Cardiac septum (tissue), 1 donor: Measurements from ENCODE around the gene MT1G. TPM values are rescaled to one million over a fixed set of nuclear protein-coding genes. Genes with fewer than 3 reads are reported as not detected.
"Not testable (repeated sequence)": the region's sequence is repeated elsewhere in the genome, so short reads cannot be mapped to it uniquely, and the experiment has no call there.

Source experiments
- DNase-seq: peaks from one replicate; pipeline ENCODE4 v3.0.0-alpha.2; 2020; ENCODE audit warnings: low spot score
- intact Hi-C: fragments of 100-400 bp; cut with DNase I; formaldehyde crosslinking; loops from one replicate; pipeline ENCODE4 v1.14.0; 2022
- total RNA-seq: library from RNA; stranded (reverse); fragmentation: NEBNext Ultra II Directional; extraction: Animal tissue kit (Norgen Biotek cat#: 25700); gene quantifications from one replicate; pipeline ENCODE4 v1.2.1, GENCODE V29; 2021
- donor health status: DM: no; HTN: no; CAD: no.

The MT1G gene
- total RNA-seq, 1 donor from 2014 or later = 1.2 TPM

- DNase-seq = no peak
- intact Hi-C loops = loop anchor here (1.0 kb wide), 1 partner anchor 16 kb away; no protein-coding TSS in a partner anchor
Observed at GRCh38 chr16:56625943-56626654, 41.8 kb downstream of the MT1G start.

- intact Hi-C loops = no loop called here
- no peak for DNase-seq
Observed at GRCh38 chr16:56625140-56625942, 42.5 kb downstream of the MT1G start, which contains the start of gene MT1E. Gene MT1E (plus strand): TSS chr16:56625781. CDS start chr16:56625852, 71 bp downstream.

- no peak for DNase-seq
- intact Hi-C loops = no loop called here
Observed at GRCh38 chr16:56623637-56624036, 44.2 kb downstream of the MT1G start.

GRCh38 chr16:56623184-56623583, 44.7 kb downstream of the MT1G start:
- intact Hi-C loops, DNase-seq: not testable (repeated sequence)

GRCh38 chr16:56621665-56622445, 46.0 kb downstream of the MT1G start:
- DNase-seq, intact Hi-C loops: not testable (repeated sequence)

- intact Hi-C loops = no loop called here
- no peak for DNase-seq
Observed at GRCh38 chr16:56620339-56620897, 47.4 kb downstream of the MT1G start.

GRCh38 chr16:56618138-56618537, 49.7 kb downstream of the MT1G start:
- intact Hi-C loops = no loop called here
- DNase-seq = no peak

- DNase-seq = peak; percentile 87
- intact Hi-C loops = no loop called here
Observed at GRCh38 chr16:56617212-56618085, 50.4 kb downstream of the MT1G start.

Other genes starting within 250 kb of the MT1G start
- gene AMFR, start 242.5 kb downstream of the MT1G start, total RNA-seq = 79.4 TPM
- 66.2 TPM for gene NUDT21, start 216.7 kb downstream of the MT1G start, total RNA-seq
- gene OGFOD1, start 216.5 kb downstream of the MT1G start, total RNA-seq = 30.1 TPM
- gene BBS2, start 148.0 kb downstream of the MT1G start, total RNA-seq = 43.7 TPM
- not detected for gene MT4, start 103.0 kb downstream of the MT1G start, total RNA-seq
- 3.0 TPM for gene MT3, start 78.5 kb downstream of the MT1G start, total RNA-seq
- gene MT2A, start 59.5 kb downstream of the MT1G start, total RNA-seq = 108 TPM
- gene MT1E, start 42.3 kb downstream of the MT1G start, total RNA-seq = 36.1 TPM
- 1.1 TPM for gene MT1M, start 35.4 kb downstream of the MT1G start, total RNA-seq
- gene MT1A, start 29.4 kb downstream of the MT1G start, total RNA-seq = 1.5 TPM
- gene MT1B, start 16.2 kb downstream of the MT1G start, total RNA-seq = not detected
- gene MT1F, start 10.1 kb downstream of the MT1G start, total RNA-seq = 2.2 TPM
- not detected for gene MT1H, start 1.7 kb upstream of the MT1G start, total RNA-seq
- gene MT1X, start 14.4 kb upstream of the MT1G start, total RNA-seq = 24.6 TPM
- gene NUP93, start 62.1 kb upstream of the MT1G start, total RNA-seq = 33.4 TPM
- not detected for gene SLC12A3, start 197.1 kb upstream of the MT1G start, total RNA-seq